ENCODE results near the gene SLC24A3. TPM values are rescaled to one million over a fixed set of nuclear protein-coding genes. Genes with fewer than 3 reads are reported as not detected.

Gene SLC24A3
- total RNA-seq, 1 donor from 2014 or later, result 0.51 TPM

- Mint-ChIP-seq H3K9me3 (peaks cover 3% of the 10 kb centered on the region), H3K27me3 (ENCODE audit: low read depth) (peaks cover 18% of the 10 kb centered on the region), H3K4me3 (no peak overlapping the region), H3K27ac (ENCODE audit: unreplicated experiment) (no peak overlapping the region), H3K36me3 (ENCODE audit: low read depth) (no peaks in the 10 kb centered on the region), H3K4me1 (no peaks in the 10 kb centered on the region)
- DNase-seq (ENCODE audit: low read depth, low spot score), result no peak
- TF ChIP-seq, protein P1, sequence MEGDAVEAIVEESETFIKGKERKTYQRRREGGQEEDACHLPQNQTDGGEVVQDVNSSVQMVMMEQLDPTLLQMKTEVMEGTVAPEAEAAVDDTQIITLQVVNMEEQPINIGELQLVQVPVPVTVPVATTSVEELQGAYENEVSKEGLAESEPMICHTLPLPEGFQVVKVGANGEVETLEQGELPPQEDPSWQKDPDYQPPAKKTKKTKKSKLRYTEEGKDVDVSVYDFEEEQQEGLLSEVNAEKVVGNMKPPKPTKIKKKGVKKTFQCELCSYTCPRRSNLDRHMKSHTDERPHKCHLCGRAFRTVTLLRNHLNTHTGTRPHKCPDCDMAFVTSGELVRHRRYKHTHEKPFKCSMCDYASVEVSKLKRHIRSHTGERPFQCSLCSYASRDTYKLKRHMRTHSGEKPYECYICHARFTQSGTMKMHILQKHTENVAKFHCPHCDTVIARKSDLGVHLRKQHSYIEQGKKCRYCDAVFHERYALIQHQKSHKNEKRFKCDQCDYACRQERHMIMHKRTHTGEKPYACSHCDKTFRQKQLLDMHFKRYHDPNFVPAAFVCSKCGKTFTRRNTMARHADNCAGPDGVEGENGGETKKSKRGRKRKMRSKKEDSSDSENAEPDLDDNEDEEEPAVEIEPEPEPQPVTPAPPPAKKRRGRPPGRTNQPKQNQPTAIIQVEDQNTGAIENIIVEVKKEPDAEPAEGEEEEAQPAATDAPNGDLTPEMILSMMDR (conservative IDR thresholded peaks at IDR 0.05), result no peak
Observed at GRCh38 chr20:19304389-19304788, 91.9 kb downstream of the SLC24A3 start.

- TF ChIP-seq, protein P1 (conservative IDR thresholded peaks at IDR 0.05), result no peak
- Mint-ChIP-seq H3K9me3 (peaks cover 3% of the 10 kb centered on the region), H3K27me3 (ENCODE audit: low read depth) (peaks cover 20% of the 10 kb centered on the region), H3K36me3 (ENCODE audit: low read depth) (no peaks in the 10 kb centered on the region), H3K4me1 (no peaks in the 10 kb centered on the region), H3K27ac (ENCODE audit: unreplicated experiment) (no peak overlapping the region), H3K4me3 (no peak overlapping the region)
- no peak for DNase-seq (ENCODE audit: low read depth, low spot score)
Observed at GRCh38 chr20:19304886-19305415, 92.5 kb downstream of the SLC24A3 start.

DNA sequence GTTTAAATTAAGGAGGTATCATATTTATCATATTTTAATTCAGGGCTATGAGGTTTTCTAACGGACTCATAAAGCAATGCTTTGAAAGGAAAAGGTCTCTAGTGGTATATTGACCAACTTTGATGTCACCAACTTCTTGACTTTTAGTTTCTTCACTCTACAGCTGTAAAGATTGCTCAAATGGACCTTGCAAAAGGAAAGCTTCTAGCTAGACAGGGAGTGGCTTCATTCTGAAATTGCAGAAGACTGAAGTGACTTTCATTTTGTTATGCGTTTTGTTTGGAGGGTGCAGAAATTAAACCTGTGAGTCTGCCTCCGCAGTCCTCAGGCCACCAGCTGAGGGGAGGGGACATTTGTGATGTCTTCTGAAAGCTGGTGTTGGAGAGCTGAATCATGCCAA lies 95.7 kb downstream of the SLC24A3 start:
- TF ChIP-seq, protein P1 (conservative IDR thresholded peaks at IDR 0.05), result no peak
- H3K36me3 Mint-ChIP-seq (ENCODE audit: low read depth), result no peaks in the 10 kb centered on the region
- no peak overlapping the region for H3K27ac Mint-ChIP-seq (ENCODE audit: unreplicated experiment)
- no peaks in the 10 kb centered on the region for H3K4me1 Mint-ChIP-seq
- H3K9me3 Mint-ChIP-seq, result peaks cover 3% of the 10 kb centered on the region
- H3K27me3 Mint-ChIP-seq (ENCODE audit: low read depth), result peaks cover 18% of the 10 kb centered on the region
- DNase-seq (ENCODE audit: low read depth, low spot score), result no peak
- no peak overlapping the region for H3K4me3 Mint-ChIP-seq

GRCh38 chr20:19310541-19310940 lies 98.1 kb downstream of the SLC24A3 start:
- H3K27me3 Mint-ChIP-seq (ENCODE audit: low read depth), result peaks cover 17% of the 10 kb centered on the region
- H3K4me1 Mint-ChIP-seq, result no peaks in the 10 kb centered on the region
- no peak overlapping the region for H3K27ac Mint-ChIP-seq (ENCODE audit: unreplicated experiment)
- no peak for DNase-seq (ENCODE audit: low read depth, low spot score)
- no peak overlapping the region for H3K4me3 Mint-ChIP-seq
- no peaks in the 10 kb centered on the region for H3K36me3 Mint-ChIP-seq (ENCODE audit: low read depth)
- H3K9me3 Mint-ChIP-seq, result peaks cover 3% of the 10 kb centered on the region
- TF ChIP-seq, protein P1 (conservative IDR thresholded peaks at IDR 0.05), result no peak

- DNase-seq (ENCODE audit: low read depth, low spot score), result no peak
- H3K36me3 Mint-ChIP-seq (ENCODE audit: low read depth), result no peaks in the 10 kb centered on the region
- peaks cover 21% of the 10 kb centered on the region for H3K27me3 Mint-ChIP-seq (ENCODE audit: low read depth)
- no peaks in the 10 kb centered on the region for H3K9me3 Mint-ChIP-seq
- H3K27ac Mint-ChIP-seq (ENCODE audit: unreplicated experiment), result no peak overlapping the region
- H3K4me3 Mint-ChIP-seq, result no peak overlapping the region
- TF ChIP-seq, protein P1 (conservative IDR thresholded peaks at IDR 0.05), result no peak
- peaks cover 7% of the 10 kb centered on the region for H3K4me1 Mint-ChIP-seq
Observed at GRCh38 chr20:19313342-19314069, 101.1 kb downstream of the SLC24A3 start.
